ENCODE data around the gene CERS3.
A peak's percentile ranks its signal among the peaks of the same experiment; 100 is the strongest.

DNA sequence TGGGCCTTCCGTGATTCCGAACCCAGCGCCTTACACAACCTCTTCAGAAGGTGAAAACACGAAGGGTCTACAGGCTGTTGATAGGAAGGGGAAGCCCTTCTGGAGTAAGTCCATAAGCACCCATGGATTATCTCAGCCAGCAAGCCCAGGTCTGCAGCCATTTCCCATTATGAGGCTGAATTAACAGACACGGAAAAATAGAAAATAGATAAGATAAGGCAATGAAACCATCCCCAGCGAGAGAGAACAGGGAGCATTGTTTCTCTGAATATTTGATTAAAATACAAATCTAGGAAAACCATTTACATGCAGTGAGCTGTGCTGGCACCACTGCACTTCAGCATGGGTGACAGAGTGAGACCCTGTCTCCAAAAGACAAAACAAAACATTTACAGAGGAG, 16.2 kb upstream of the CERS3 start:
- TF ChIP-seq NFIC (IDR thresholded peaks at IDR 0.05; ENCODE audit: borderline replicate concordance) (no peak), NRF1 (IDR thresholded peaks at IDR 0.05; ENCODE audit: low read depth, low read length) (no peak), TAF1 (IDR thresholded peaks at IDR 0.05; ENCODE audit: borderline replicate concordance, low read depth, low read length) (no peak), RAD21 (IDR thresholded peaks at IDR 0.05; ENCODE audit: low read length) (no peak), FOSL2 (IDR thresholded peaks at IDR 0.05; ENCODE audit: borderline replicate concordance, low read depth) (no peak), MAX (IDR thresholded peaks at IDR 0.05; ENCODE audit: low read depth) (no peak), EP300 (IDR thresholded peaks at IDR 0.05; ENCODE audit: borderline replicate concordance in 1 of 2, low read depth in 1 of 2, low read length in 1 of 2) (no peak; a peak in 1 of 4 replicates), USF2 (IDR thresholded peaks at IDR 0.05; ENCODE audit: borderline replicate concordance, low read depth, low read length) (no peak), EZH2phosphoT487 (IDR thresholded peaks at IDR 0.05; ENCODE audit: borderline replicate concordance, low read depth) (no peak), GATA2 (CRISPR knock-in tag; IDR thresholded peaks at IDR 0.05) (peak; percentile 83), RFX5 (IDR thresholded peaks at IDR 0.05; ENCODE audit: low read length) (no peak)
- TF ChIP-seq, protein P1, sequence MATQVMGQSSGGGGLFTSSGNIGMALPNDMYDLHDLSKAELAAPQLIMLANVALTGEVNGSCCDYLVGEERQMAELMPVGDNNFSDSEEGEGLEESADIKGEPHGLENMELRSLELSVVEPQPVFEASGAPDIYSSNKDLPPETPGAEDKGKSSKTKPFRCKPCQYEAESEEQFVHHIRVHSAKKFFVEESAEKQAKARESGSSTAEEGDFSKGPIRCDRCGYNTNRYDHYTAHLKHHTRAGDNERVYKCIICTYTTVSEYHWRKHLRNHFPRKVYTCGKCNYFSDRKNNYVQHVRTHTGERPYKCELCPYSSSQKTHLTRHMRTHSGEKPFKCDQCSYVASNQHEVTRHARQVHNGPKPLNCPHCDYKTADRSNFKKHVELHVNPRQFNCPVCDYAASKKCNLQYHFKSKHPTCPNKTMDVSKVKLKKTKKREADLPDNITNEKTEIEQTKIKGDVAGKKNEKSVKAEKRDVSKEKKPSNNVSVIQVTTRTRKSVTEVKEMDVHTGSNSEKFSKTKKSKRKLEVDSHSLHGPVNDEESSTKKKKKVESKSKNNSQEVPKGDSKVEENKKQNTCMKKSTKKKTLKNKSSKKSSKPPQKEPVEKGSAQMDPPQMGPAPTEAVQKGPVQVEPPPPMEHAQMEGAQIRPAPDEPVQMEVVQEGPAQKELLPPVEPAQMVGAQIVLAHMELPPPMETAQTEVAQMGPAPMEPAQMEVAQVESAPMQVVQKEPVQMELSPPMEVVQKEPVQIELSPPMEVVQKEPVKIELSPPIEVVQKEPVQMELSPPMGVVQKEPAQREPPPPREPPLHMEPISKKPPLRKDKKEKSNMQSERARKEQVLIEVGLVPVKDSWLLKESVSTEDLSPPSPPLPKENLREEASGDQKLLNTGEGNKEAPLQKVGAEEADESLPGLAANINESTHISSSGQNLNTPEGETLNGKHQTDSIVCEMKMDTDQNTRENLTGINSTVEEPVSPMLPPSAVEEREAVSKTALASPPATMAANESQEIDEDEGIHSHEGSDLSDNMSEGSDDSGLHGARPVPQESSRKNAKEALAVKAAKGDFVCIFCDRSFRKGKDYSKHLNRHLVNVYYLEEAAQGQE (IDR thresholded peaks at IDR 0.05; ENCODE audit: low read depth, low read length), result no peak
- TF ChIP-seq, protein P2, sequence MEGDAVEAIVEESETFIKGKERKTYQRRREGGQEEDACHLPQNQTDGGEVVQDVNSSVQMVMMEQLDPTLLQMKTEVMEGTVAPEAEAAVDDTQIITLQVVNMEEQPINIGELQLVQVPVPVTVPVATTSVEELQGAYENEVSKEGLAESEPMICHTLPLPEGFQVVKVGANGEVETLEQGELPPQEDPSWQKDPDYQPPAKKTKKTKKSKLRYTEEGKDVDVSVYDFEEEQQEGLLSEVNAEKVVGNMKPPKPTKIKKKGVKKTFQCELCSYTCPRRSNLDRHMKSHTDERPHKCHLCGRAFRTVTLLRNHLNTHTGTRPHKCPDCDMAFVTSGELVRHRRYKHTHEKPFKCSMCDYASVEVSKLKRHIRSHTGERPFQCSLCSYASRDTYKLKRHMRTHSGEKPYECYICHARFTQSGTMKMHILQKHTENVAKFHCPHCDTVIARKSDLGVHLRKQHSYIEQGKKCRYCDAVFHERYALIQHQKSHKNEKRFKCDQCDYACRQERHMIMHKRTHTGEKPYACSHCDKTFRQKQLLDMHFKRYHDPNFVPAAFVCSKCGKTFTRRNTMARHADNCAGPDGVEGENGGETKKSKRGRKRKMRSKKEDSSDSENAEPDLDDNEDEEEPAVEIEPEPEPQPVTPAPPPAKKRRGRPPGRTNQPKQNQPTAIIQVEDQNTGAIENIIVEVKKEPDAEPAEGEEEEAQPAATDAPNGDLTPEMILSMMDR (IDR thresholded peaks at IDR 0.05), result no peak
- TF ChIP-seq, protein P3, sequence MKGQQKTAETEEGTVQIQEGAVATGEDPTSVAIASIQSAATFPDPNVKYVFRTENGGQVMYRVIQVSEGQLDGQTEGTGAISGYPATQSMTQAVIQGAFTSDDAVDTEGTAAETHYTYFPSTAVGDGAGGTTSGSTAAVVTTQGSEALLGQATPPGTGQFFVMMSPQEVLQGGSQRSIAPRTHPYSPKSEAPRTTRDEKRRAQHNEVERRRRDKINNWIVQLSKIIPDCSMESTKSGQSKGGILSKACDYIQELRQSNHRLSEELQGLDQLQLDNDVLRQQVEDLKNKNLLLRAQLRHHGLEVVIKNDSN (IDR thresholded peaks at IDR 0.05; ENCODE audit: borderline replicate concordance, low read depth), result no peak
